CD4-positive, alpha-beta memory T cell (primary cell): ENCODE data around the gene ATXN2. TPM values are rescaled to one million over a fixed set of nuclear protein-coding genes. Genes with fewer than 3 reads are reported as not detected.

ENCODE experiments used
- CTCF ChIA-PET: fragments of 350-600 bp; sonication (Branson Sonifier 250); formaldehyde crosslinking; loops from one replicate; lab custom pipeline; 2021; ENCODE audit warnings: inconsistent platforms; ENCODE audit not compliant: partially characterized antibody; lab: Charles Lee
- POLR2A ChIA-PET: fragments of 350-600 bp; sonication (Branson Sonifier 250); formaldehyde crosslinking; loops from one replicate; lab custom pipeline; 2021; ENCODE audit not compliant: partially characterized antibody; lab: Charles Lee
- DNase-seq, 5 donors: peaks; one replicate each; pipeline versions ENCODE4 v3.0.0 to v3.0.0-alpha.2; 2020 to 2022; ENCODE audit warnings: mixed read lengths in 1 of 5
- H3K27ac ChIP-seq: one replicate; pipeline ENCODE4 v1.7.0; 2013; ENCODE audit warnings: low read depth, low read length
- H3K27me3 ChIP-seq: 2 replicates; pipeline ENCODE4 v1.7.0; 2013; ENCODE audit warnings: mild to moderate bottlenecking, low read length, moderate library complexity; ENCODE audit not compliant: insufficient read depth
- H3K36me3 ChIP-seq: 2 replicates; pipeline ENCODE4 v1.7.0; 2013; ENCODE audit warnings: mild to moderate bottlenecking, low read length, moderate library complexity; ENCODE audit not compliant: insufficient read depth
- H3K4me1 ChIP-seq: 2 replicates; pipeline ENCODE4 v1.7.0; 2013; ENCODE audit warnings: mild to moderate bottlenecking, low read length, moderate library complexity; ENCODE audit not compliant: insufficient read depth
- H3K4me3 ChIP-seq, 2 donors: one replicate each; pipeline ENCODE4 v1.7.0; 2013; ENCODE audit warnings: low read length in 2 of 2, mild to moderate bottlenecking in 1 of 2
- H3K9me3 ChIP-seq, 2 donors: one replicate each; pipeline ENCODE4 v1.7.0; 2013; ENCODE audit warnings: low read length in 2 of 2, control low read depth in 1 of 2; ENCODE audit not compliant: control insufficient read depth in 1 of 2
- H3K27ac Mint-ChIP-seq, 7 donors: one replicate each; pipeline ENCODE4 v1.8.0; 2020 to 2021; ENCODE audit warnings: mixed read lengths in 7 of 7, mild to moderate bottlenecking in 6 of 7, inconsistent platforms in 3 of 7, moderate library complexity in 3 of 7
- H3K27me3 Mint-ChIP-seq, 2 donors: one replicate each; pipeline ENCODE4 v1.8.0; 2020 to 2021; ENCODE audit warnings: mixed read lengths in 2 of 2
- H3K36me3 Mint-ChIP-seq, 2 donors: one replicate each; pipeline ENCODE4 v1.8.0; 2020 to 2021; ENCODE audit warnings: mixed read lengths in 2 of 2, inconsistent platforms in 1 of 2, mild to moderate bottlenecking in 1 of 2
- H3K4me1 Mint-ChIP-seq, 4 donors: one replicate each; pipeline ENCODE4 v1.8.0; 2020 to 2021; ENCODE audit warnings: mixed read lengths in 4 of 4, mild to moderate bottlenecking in 1 of 4
- H3K4me3 Mint-ChIP-seq, 8 donors: one replicate each; pipeline ENCODE4 v1.8.0; 2020 to 2021; ENCODE audit warnings: mixed read lengths in 8 of 8, mild to moderate bottlenecking in 7 of 8, moderate library complexity in 6 of 8, inconsistent platforms in 3 of 8
- H3K9me3 Mint-ChIP-seq, 8 donors: one replicate each; pipeline ENCODE4 v1.8.0; 2020 to 2021; ENCODE audit warnings: mixed read lengths in 8 of 8, mild to moderate bottlenecking in 5 of 8, inconsistent platforms in 3 of 8, moderate library complexity in 1 of 8
- intact Hi-C: fragments of 100-400 bp; cut with micrococcal nuclease; formaldehyde crosslinking; loops from one replicate; pipeline ENCODE4 v1.15.1; 2023
- polyA plus RNA-seq, 2 donors: library from polyadenylated mRNA; unstranded; fragments of 300-500 nt; fragmentation: Illumina TruSeq; gene quantifications; one replicate each; pipeline ENCODE4 v1.2.3, GENCODE V29; 2021
- total RNA-seq, 2 experiments: library from RNA; stranded (reverse); gene quantifications; one replicate each; pipeline ENCODE4 v1.2.3, GENCODE V29; 2021

The ATXN2 gene
- total and polyA plus RNA-seq, 4 experiments from 2014 or later: 11.0 to 74.8 (median 53.0) TPM

GRCh38 chr12:111458546-111459172, 140.5 kb downstream of the ATXN2 start:
- POLR2A ChIA-PET: interaction anchor here (27.1 kb wide), 1 partner anchor 52 kb away, joined by 683 read pairs; the partner anchor contains the start of gene SH2B3
- peaks cover 21% of the 10 kb centered on the region for H3K36me3 ChIP-seq
- H3K27me3 ChIP-seq: no peaks in the 10 kb centered on the region
- Mint-ChIP-seq H3K27ac (peak overlapping the region in 3 of 7 donors; percentile 10 to 72 (median 11)), H3K4me3 (no peak overlapping the region), H3K27me3 (no peaks in the 10 kb centered on the region), H3K4me1 (peaks cover 0 to 16% (median 7%) of the 10 kb centered on the region in 4 donors), H3K36me3 (peaks cover 13 to 33% of the 10 kb centered on the region in 2 donors), H3K9me3 (no peaks in the 10 kb centered on the region)
- peaks cover 7% of the 10 kb centered on the region for H3K4me1 ChIP-seq
- intact Hi-C loops: loop anchor here (10.0 kb wide), 1 partner anchor 216 kb away; no protein-coding TSS in a partner anchor
- CTCF ChIA-PET: interaction anchor here (1.5 to 22.4 kb wide), 3 partner anchors 14 to 69 kb away, joined by 3 to 1282 read pairs (median 4); partner anchors contain the start of gene SH2B3
- no peak for DNase-seq
- H3K9me3 ChIP-seq: no peaks in the 10 kb centered on the region
- no peak overlapping the region for H3K4me3 ChIP-seq
- no peak overlapping the region for H3K27ac ChIP-seq

GRCh38 chr12:111457577-111457976, 141.5 kb downstream of the ATXN2 start:
- Mint-ChIP-seq H3K36me3 (peaks cover 13 to 35% of the 10 kb centered on the region in 2 donors), H3K27ac (peak overlapping the region in 3 of 7 donors; percentile 7 to 46 (median 11)), H3K27me3 (no peaks in the 10 kb centered on the region), H3K4me1 (peaks cover 0 to 16% (median 7%) of the 10 kb centered on the region in 4 donors), H3K9me3 (no peaks in the 10 kb centered on the region), H3K4me3 (no peak overlapping the region)
- no peaks in the 10 kb centered on the region for H3K27me3 ChIP-seq
- intact Hi-C loops: loop anchor here (10.0 kb wide), 1 partner anchor 217 kb away; no protein-coding TSS in a partner anchor
- ChIA-PET CTCF (interaction anchor here (1.5 to 22.4 kb wide), 2 partner anchors 54 to 70 kb away, joined by 3 to 1282 read pairs; partner anchors contain the start of gene SH2B3), POLR2A (interaction anchor here (27.1 kb wide), 1 partner anchor 51 kb away, joined by 683 read pairs; the partner anchor contains the start of gene SH2B3)
- no peak overlapping the region for H3K27ac ChIP-seq
- no peak overlapping the region for H3K4me3 ChIP-seq
- H3K9me3 ChIP-seq: no peaks in the 10 kb centered on the region
- H3K36me3 ChIP-seq: peaks cover 28% of the 10 kb centered on the region
- no peak for DNase-seq
- H3K4me1 ChIP-seq: peaks cover 7% of the 10 kb centered on the region

GRCh38 chr12:111457071-111457470, 142.0 kb downstream of the ATXN2 start:
- POLR2A ChIA-PET: interaction anchor here (27.1 kb wide), 1 partner anchor 51 kb away, joined by 683 read pairs; the partner anchor contains the start of gene SH2B3
- H3K27me3 ChIP-seq: no peaks in the 10 kb centered on the region
- peaks cover 0 to 16% (median 7%) of the 10 kb centered on the region in 4 donors for H3K4me1 Mint-ChIP-seq
- no peak for DNase-seq
- H3K4me3 Mint-ChIP-seq: no peak overlapping the region
- no peaks in the 10 kb centered on the region for H3K9me3 ChIP-seq
- peaks cover 13 to 33% of the 10 kb centered on the region in 2 donors for H3K36me3 Mint-ChIP-seq
- H3K36me3 ChIP-seq: peaks cover 28% of the 10 kb centered on the region
- intact Hi-C loops: loop anchor here (10.0 kb wide), 1 partner anchor 218 kb away; no protein-coding TSS in a partner anchor
- no peaks in the 10 kb centered on the region for H3K9me3 Mint-ChIP-seq
- H3K27me3 Mint-ChIP-seq: no peaks in the 10 kb centered on the region
- CTCF ChIA-PET: interaction anchor here (0.7 to 22.4 kb wide), 4 partner anchors 54 to 73 kb away, joined by 3 to 1282 read pairs (median 6); partner anchors contain the start of gene SH2B3
- H3K27ac Mint-ChIP-seq: peak overlapping the region in 2 of 7 donors; percentile 29 to 53
- H3K4me3 ChIP-seq: no peak overlapping the region
- peaks cover 7% of the 10 kb centered on the region for H3K4me1 ChIP-seq
- H3K27ac ChIP-seq: no peak overlapping the region

GRCh38 chr12:111455448-111456320, 143.4 kb downstream of the ATXN2 start:
- DNase-seq: no peak
- H3K4me3 ChIP-seq: no peak overlapping the region
- ChIA-PET CTCF (interaction anchor here (0.6 to 22.4 kb wide), 4 partner anchors 13 to 74 kb away, joined by 3 to 1282 read pairs (median 38); partner anchors contain the start of gene SH2B3), POLR2A (interaction anchor here (0.9 to 27.1 kb wide), 3 partner anchors 8 to 49 kb away, joined by 4 to 683 read pairs (median 8); partner anchors contain the start of gene SH2B3)
- Mint-ChIP-seq H3K36me3 (peaks cover 23 to 43% of the 10 kb centered on the region in 2 donors), H3K9me3 (no peaks in the 10 kb centered on the region), H3K4me1 (peaks cover 11 to 29% (median 18%) of the 10 kb centered on the region in 4 donors), H3K4me3 (no peak overlapping the region), H3K27me3 (no peaks in the 10 kb centered on the region), H3K27ac (peak overlapping the region; percentile 50 to 81 (median 77))
- H3K4me1 ChIP-seq: peaks cover 18% of the 10 kb centered on the region
- intact Hi-C loops: loop anchor here (10.0 kb wide), 1 partner anchor 219 kb away; no protein-coding TSS in a partner anchor
- no peaks in the 10 kb centered on the region for H3K9me3 ChIP-seq
- no peaks in the 10 kb centered on the region for H3K27me3 ChIP-seq
- H3K36me3 ChIP-seq: peaks cover 40% of the 10 kb centered on the region
- no peak overlapping the region for H3K27ac ChIP-seq

GRCh38 chr12:111454716-111455447, 144.2 kb downstream of the ATXN2 start:
- Mint-ChIP-seq H3K36me3 (peaks cover 27 to 48% of the 10 kb centered on the region in 2 donors), H3K27me3 (no peaks in the 10 kb centered on the region), H3K4me3 (no peak overlapping the region), H3K27ac (peak overlapping the region; percentile 50 to 84 (median 79)), H3K4me1 (peaks cover 14 to 37% (median 25%) of the 10 kb centered on the region in 4 donors), H3K9me3 (no peaks in the 10 kb centered on the region)
- Histone ChIP-seq H3K9me3 (no peaks in the 10 kb centered on the region), H3K4me3 (no peak overlapping the region), H3K27me3 (no peaks in the 10 kb centered on the region), H3K27ac (no peak overlapping the region), H3K4me1 (peaks cover 26% of the 10 kb centered on the region), H3K36me3 (peaks cover 47% of the 10 kb centered on the region)
- intact Hi-C loops: loop anchor here (10.0 kb wide), 1 partner anchor 220 kb away; no protein-coding TSS in a partner anchor
- no peak for DNase-seq
- ChIA-PET CTCF (interaction anchor here (0.6 to 22.4 kb wide), 4 partner anchors 12 to 75 kb away, joined by 3 to 1282 read pairs (median 38); partner anchors contain the start of gene SH2B3), POLR2A (interaction anchor here (0.9 to 27.1 kb wide), 3 partner anchors 9 to 49 kb away, joined by 4 to 683 read pairs (median 8); partner anchors contain the start of gene SH2B3)

- H3K27ac Mint-ChIP-seq: peak overlapping the region in 5 of 7 donors; percentile 49 to 79 (median 66)
These were observed 144.8 kb downstream of the ATXN2 start for GRCh38 chr12:111454311-111454710.

More at GRCh38 chr12:111454311-111454710, 144.8 kb downstream of the ATXN2 start:
- Histone ChIP-seq H3K27ac (no peak overlapping the region), H3K4me1 (peaks cover 31% of the 10 kb centered on the region), H3K27me3 (no peaks in the 10 kb centered on the region), H3K4me3 (no peak overlapping the region), H3K36me3 (peaks cover 50% of the 10 kb centered on the region), H3K9me3 (no peaks in the 10 kb centered on the region)
- Mint-ChIP-seq H3K4me3 (no peak overlapping the region), H3K27me3 (no peaks in the 10 kb centered on the region), H3K36me3 (peaks cover 27 to 53% of the 10 kb centered on the region in 2 donors), H3K9me3 (peaks cover 0 to 2% (median 0%) of the 10 kb centered on the region in 8 donors), H3K4me1 (peaks cover 16 to 43% (median 29%) of the 10 kb centered on the region in 4 donors)
- intact Hi-C loops: loop anchor here (10.0 kb wide), 1 partner anchor 220 kb away; no protein-coding TSS in a partner anchor
- CTCF ChIA-PET: interaction anchor here (2.6 to 22.4 kb wide), 3 partner anchors 12 to 76 kb away, joined by 9 to 1282 read pairs (median 66); partner anchors contain the start of gene SH2B3
- POLR2A ChIA-PET: interaction anchor here (2.1 to 27.1 kb wide), 2 partner anchors 9 to 48 kb away, joined by 8 to 683 read pairs; partner anchors contain the start of gene SH2B3
- DNase-seq: no peak
